Nucleus accumbens (tissue), 56 donors: ENCODE measurements around the gene KRTAP4-4.
"Not testable (repeated sequence)": the region's sequence is repeated elsewhere in the genome, so short reads cannot be mapped to it uniquely, and the experiment has no call there.

Experiments
- DNase-seq, 56 donors: peaks; one replicate each; lab custom pipeline; 2025; lab: John Stamatoyannopoulos, UW

The KRTAP4-4 gene

DNA sequence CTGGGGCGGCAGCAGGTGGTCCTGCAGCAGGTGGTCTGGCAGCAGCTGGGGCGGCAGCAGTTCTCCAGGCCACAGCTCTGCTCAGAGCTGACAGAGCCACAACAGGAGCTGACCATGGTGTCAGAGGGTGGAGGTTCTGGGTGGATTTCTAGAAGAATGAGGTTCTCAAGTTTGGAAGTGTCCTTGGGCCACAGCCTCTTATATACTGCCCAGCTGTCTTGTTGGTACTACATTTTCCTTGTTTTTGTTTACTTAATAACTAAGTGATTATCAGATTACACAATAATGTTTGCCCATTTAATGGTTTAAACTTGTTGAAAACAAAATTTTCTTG is 10.9 kb downstream of the KRTAP4-4 start, which contains the start of gene KRTAP4-5:
TSS of gene KRTAP4-5 (minus strand) at position 174 of the 334 bp plus-strand sequence. CDS start at position 116, 58 bp downstream.
- no peak for DNase-seq

DNA sequence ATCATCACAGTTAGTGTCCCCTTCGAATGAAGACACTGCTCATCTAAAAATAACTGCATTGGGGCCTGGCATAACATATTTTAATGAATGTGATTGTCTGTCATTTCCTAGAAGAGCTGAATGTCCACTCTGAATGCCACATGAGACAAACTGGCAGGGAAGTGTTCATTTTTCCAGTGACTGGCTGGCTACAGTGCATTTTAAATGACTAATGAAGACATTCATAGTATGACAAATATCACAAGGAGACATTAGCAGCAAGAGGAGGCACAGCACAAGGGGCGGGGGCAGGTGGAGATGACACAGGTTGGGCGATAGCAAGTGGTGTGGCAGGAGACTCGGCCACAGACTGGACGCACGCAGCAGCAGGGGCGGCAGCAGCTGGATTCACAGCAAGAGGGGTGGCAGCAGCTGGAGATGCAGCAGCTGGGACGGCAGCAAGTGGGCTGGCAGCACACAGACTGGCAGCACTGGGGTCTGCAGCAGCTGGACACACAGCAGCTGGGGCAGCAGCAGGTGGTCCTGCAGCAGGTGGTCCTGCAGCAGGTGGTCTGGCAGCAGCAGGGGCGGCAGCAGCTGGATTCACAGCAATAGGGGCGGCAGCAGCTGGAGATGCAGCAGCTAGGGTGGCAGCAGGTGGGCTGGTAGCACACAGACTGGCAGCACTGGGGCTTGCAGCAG is 11.4 kb downstream of the KRTAP4-4 start:
- DNase-seq = not testable (repeated sequence)

DNA sequence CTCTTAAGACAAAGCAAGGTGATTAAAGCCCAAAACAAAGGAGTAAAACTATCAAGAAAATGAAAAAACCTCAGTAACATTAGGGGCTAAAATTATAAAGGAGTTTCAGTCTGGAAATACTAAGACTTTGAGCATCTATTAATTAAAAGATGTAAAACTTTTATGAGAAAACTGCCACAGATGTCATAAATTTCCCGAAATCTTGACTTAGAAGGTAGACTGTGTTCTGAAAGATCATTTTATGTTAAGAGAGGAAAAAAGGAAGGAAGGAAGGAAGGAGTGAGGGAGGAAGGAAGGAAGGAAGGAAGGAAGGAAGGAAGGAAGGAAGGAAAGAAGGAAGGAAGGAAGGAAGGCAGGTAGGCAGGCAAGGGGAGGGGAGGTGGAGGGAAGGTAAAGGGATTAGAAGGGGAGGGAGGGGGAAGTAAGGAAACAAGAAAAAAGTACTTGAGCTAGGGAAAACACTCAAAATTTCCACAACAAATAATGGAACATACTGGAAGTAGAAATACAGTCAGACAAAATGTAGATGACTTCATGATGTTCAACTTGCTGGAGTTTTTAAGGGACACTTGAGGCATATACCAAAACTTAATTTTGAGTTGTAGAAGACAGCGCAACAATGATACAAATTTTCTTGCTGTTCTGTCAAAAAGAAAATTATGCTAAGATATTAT is 12.9 kb downstream of the KRTAP4-4 start:
- DNase-seq = no peak

DNA sequence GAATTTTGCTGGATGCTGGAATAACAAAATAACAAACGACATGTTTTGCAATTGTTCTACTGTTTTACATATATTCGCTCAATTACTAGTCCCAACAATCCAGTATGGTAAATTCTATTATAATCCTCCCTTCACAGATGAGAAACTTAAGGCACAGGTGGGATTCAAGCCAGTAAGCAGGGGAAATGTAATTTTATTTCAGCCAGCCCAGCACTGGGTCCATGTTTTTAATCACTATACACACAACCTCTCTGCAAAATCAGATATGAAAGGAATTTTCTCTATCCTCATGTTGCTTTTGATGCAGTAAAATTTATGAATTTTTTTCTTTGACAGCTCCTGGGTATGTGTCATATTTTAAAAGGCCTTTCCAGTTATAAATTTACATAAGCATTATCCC is 15.3 kb downstream of the KRTAP4-4 start:
- DNase-seq = no peak

DNA sequence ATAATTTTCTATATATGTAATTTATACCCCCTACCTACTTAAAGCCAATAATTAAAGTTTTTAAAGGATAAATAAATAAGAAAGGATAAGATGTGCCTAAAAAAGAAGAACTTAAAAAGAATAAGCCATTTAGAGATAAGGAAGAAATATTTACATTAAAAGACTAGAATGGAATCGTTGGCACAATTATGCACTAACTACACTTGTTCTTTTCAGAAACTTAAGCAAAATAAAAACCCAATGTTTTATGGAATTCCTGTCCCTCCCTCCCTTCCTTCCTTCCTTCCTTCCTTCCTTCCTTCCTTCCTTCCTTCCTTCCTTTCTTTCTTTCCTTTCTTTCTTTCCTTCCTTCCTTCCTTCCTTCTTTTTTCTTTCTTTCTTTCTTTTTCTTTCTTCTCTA is 15.7 kb downstream of the KRTAP4-4 start:
- DNase-seq = no peak

DNA sequence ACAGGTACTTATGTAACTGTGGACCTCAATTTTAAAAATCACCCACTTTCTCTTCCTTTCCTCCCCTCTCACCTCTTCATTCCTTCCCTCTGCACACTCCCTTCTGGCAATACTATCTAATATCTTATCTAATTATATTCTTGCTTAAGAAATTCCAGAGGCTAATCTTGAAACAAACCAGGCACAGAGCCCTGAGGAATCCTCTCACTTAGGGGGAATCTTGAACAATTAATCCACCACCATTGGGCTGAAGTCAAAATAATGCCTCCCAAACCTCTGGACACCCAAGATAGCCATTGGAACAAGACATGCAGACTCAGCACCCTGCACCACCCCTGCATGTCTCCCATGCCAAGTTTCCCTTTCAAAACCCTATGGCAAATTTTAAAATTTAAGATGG is 19.2 kb downstream of the KRTAP4-4 start:
- DNase-seq = no peak

DNA sequence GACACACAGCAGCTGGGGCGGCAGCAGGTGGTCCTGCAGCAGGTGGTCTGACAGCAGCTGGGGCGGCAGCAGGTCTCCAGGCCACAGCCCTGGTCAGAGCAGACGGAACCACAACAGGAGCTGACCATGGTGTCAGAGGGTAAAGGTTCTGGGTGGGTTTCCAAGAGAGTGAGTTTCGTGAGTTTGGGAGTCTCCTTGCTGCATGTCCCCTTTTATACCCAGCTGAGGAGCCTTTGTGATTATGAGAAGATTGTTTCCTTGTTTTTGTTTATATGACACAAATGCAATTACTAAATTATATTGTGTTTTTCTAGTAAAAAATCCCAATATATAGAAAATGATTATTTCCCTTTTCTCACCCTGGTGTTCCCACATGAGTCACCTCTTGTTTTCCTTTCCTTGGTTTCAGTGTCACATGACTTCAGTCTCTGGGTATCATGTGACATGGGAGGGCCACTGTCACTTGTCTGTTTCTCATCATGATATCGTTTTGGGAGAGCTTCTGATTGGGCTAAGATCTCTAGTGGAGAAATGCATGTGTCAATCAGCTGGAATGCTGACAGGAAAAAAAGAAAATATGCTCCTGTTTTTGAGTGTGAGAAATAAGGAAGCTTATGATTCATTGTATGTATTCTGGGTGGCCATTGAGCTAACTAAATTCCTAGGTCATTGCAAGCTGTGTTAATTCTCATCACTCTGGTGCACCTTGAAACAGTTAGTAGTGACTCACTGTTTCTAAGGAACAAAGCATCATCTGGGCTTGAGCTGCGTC is 20.0 kb downstream of the KRTAP4-4 start, which contains the start of gene KRTAP4-6:
TSS of gene KRTAP4-6 (minus strand) at position 185 of the 772 bp plus-strand sequence. CDS start at position 128, 57 bp downstream.
- DNase-seq = no peak

DNA sequence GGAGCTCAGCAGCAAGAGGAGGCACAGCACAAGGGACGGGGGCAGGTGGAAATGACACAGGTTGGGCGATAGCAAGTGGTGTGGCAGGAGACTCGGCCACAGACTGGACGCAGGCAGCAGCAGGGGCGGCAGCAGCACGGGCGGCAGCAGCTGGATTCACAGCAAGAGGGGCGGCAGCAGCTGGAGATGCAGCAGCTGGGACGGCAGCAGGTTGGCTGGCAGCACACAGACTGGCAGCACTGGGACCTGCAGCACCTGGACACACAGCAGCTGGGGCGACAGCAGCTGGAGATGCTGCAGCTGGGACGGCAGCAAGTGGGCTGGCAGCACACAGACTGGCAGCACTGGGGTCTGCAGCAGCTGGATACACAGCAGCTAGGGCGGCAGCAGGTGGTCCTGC is 20.7 kb downstream of the KRTAP4-4 start:
- not testable (repeated sequence) for DNase-seq

DNA sequence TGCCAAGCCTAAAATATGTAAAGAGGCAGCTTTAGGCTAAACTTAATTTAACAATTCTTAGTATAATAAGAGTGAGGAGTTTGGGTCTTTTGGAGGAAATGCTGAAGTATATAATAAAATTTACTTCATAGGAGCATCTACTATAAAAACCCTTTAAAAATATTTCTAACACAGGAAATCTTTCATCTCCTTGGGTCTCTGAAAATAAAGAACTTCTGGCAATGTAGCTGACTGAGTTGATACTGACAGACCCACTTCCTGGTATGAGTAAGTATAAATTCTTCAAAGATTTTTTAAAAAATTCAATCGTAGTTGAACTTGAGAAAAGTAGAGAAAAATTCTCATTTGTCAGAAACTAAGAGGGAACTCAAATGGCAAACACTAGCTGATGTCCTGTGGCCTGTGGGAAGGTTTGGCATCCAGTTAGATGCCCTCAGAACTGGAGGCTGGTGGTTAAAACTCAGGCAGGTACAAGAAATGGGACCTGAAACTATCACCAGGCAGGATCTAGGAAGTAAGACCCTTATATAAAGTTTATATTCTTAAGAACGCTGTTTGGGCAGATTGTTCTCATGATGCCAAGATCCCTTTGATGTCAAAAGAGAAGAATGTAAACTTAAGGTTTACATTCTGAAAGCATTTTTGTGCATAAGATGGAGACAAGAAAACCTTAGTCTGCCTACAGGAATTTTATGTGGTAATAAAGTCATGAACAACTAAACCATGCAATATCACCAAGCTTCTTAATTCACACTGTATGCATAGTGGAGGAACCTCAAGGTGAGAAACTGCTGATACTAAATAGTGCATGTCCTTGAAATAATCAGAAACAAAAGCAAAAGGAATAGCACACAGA is 26.4 kb downstream of the KRTAP4-4 start:
- no peak for DNase-seq

DNA sequence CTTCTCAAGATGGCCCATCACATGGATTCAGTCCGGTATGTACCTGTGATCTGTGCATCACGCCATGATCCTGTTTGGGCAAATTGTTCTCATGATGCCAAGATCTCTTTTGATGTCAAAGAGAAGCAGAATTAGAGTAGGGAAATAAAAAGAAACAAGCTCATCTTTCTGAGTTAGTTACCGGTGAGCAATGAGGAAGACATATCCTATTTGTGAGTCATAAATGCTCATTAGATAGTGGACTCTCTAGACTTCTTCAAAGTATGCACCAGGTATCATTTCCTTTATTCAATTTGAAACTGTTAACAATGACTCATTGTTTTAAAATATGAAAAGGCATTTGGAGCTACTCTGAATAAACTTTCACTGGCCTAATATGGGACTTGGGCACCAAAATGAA is 28.6 kb downstream of the KRTAP4-4 start:
- DNase-seq = no peak

DNA sequence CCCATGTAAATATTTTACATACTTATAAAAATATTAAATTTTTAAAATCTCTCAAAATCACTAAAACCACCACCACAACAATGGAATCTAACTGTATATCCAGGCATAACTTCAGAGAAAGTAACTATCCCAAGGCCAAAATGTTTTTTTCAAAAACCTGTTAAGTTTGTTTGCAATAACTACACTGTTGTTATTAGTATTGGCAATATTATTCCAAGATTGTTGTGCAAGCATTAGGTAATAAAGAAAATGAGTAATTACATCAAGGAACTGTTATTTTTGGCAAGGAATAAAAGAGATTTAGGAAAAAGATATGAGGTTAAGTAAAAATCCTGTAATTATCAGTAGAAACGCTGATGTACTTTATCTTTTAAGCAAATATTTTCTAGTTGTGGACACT is 33.2 kb downstream of the KRTAP4-4 start:
- no peak for DNase-seq

DNA sequence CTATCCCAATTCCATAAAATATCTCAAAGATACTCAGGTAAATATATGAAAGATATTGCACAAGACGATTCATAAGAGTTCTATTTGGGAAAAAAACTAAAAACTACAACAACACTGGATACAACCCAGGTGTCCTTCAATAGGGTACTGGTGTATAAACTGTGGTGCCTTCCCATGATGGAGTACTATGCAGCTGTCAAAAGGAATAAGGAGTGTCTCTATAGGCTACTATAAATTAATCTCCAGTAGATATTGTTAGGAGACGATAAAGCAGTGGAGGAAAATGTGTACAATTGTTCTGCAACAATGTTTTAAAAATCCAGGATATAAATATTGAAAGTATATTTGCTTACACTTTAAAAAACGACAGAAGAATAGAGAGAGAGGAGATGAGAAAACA is 34.1 kb downstream of the KRTAP4-4 start:
- no peak for DNase-seq

DNA sequence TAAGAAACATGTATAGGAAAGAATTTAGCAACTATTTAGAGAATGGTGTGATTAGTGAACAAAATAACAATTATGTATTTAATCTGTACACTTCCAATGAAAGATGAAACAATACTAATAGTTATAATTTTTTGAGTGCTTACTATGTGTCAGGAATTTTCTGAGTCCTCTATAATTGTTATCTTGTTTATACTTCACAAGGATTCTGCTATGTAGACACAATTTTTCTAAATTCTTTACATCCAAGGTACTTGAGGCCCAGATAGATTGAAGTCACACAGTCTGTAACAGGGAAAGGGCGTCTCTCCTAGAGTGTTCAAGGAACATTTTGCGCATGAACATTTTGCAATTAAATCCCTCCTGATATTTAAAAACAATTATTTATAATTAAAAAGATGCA is 35.5 kb downstream of the KRTAP4-4 start:
- no peak for DNase-seq

DNA sequence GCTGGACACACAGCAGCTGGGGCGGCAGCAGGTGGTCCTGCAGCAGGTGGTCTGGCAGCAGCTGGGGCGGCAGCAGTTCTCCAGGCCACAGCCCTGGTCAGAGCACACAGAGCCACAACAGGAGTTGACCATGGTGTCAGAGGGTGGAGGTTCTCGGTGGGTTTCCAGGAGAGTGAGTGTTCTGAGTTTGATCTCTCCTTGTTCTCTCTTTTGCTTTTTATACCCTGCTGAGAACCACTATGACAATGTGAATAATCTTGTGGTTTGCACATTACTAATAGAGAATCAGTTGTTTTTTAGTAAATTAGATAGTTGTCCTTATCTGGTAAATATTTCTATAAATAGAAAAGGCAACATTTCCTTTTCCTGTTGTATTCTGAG is 36.6 kb downstream of the KRTAP4-4 start, which contains the start of gene KRTAP4-12:
TSS of gene KRTAP4-12 (minus strand) at position 192 of the 381 bp plus-strand sequence. CDS start at position 132, 60 bp downstream.
- DNase-seq = not testable (repeated sequence)

DNA sequence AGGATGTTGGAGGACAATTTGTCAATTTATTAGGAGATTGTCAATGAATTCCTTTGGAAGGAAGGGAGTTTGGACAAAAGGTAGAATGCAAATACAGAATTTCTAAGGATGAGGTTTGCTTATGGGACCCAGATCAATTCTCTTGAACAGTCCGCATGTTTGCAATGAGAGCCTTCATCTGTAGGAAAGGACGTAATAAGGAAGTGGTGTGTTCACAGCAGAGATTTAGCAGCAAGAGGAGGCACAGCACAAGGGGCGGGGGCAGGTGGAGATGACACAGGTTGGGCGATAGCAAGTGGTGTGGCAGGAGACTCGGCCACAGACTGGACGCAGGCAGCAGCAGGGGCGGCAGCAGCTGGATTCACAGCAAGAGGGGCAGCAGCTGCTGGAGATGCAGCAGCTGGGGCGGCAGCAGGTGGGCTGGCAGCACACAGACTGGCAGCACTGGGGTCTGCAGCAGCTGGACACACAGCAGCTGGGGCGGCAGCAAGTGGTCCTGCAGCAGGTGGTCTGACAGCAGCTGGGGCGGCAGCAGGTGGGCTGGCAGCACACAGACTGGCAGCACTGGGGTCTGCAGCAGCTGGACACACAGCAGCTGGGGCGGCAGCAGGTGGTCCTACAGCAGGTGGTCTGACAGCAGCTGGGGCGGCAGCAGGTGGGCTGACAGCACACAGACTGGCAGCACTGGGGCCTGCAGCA is 37.1 kb downstream of the KRTAP4-4 start:
- not testable (repeated sequence) for DNase-seq

DNA sequence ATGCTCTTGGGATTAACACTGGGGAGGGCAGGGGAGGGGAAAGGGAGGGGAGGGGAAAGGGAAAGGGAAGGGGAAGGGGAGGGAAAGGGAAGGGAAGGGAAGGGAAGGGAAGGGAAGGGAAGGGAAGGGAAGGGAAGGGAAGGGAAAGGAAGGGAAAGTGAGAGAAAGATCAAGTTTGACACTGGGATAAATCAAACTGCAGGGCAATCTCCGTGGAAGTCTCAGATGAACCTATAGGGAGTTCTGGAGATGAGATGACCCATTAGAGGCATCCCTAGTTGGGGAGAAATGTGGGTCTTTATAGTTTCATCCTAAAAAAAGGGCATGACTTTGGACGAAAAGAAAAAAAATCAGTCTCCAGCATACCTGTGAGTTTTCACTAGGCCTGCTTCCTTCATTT is 38.8 kb downstream of the KRTAP4-4 start:
- no peak for DNase-seq

DNA sequence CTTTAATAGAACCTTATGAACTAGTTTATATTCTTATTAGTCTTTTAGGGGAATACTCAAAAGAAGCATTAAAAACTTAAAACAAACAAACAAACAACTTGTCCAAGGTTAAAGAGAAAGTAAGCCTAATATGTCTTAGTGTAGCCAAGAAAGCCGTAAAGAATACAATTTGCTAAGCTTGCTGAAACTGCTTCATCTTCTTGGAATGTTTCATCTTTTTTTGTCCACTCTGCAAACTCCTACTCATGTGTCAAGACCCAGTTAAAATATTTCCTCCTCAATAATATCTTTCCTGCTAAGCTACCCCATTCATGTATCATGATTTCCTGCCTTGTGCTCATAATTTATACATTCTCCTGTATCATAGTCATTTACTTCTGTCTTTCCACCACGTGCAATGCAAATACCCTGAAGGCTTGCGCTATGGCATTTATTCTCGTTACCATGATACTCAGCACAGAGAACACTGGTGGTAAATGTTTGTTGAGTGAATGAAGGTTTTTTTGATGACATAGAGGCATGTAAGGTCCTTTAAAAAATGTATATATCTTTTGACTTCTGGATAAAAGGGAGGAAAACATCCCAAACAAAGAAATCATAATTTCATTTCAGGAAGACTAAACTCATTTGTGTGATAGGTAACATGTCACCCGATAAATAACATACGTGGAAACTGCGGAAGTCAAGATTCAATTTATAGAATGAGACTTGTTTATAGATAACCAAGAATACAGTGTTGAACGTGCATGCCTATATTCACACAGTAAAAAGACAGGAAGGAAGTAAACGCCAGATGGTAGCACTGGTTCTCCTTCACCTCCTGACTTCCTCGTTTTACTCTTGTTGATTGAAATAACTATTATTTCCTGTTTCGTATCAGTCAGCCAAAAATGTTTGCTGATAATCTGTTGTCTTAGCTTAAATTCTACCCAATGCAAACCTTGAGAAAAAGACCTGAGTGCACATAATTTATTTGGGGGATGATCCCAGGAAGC is 40.6 kb downstream of the KRTAP4-4 start:
- not testable (repeated sequence) for DNase-seq

DNA sequence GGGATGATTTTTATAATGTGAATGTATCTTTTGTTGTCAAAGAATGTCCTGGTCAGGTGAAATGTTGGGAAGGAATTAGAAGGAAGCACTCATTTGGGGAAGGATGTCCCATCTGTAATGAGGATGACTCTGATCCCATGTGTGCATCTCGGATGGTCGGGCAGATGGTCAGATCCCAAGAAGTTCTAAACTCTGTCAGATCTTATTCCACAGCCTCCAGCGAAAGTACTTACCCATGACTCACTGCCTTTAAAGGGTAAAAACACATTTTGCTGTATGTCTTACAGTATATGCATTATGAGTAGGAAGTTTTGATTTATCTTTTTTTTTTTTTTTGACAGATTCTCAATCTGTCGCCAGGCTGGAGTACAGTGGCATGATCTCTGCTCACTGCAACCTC is 41.8 kb downstream of the KRTAP4-4 start:
- DNase-seq = no peak
